Activated CD8-positive, alpha-beta memory T cell treated with anti-CD3 and anti-CD28 coated beads for 1 hour (primary cell): ENCODE data around the gene TNFRSF8.

ENCODE experiments used
- DNase-seq, 2 donors: peaks; one replicate each; pipeline ENCODE4 v3.0.0-alpha.2; 2020; ENCODE audit warnings: low read depth in 1 of 2; ENCODE audit errors: extremely low read depth in 1 of 2

Gene TNFRSF8

DNA sequence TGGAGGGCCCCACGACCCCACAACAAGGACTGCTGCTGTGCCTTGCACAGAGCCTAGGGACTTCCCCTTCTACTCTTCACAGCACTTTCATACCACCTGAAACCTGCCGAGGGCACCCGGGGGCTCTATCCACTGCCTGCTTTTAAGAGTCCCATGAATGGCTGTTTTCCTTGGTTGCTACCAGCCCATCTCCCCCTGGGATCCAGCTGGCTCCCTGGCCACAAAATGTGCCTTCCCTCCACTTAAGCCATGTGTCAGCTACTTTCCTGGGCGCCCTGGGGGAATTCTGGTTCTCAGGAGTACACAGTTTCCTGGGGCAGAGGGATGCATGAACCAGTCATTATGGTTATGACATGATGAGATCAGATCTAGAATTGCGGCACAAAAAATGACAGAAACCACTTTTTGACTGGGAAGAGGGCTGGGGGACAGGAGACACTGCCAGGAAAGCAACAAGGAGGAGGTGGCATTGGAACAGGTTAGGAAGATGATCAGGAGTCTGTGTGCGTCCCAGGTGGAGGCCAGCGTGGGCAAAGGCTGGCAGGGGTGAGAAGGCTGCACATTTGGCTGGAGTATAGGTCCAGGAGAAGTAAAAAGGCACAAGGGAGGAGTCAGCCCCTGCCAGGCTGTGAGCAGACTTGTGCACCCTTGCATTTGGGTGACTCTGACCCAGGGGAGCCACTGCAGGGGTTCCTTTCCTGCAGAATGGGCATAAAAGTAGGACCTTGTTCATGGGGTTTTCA lies 3.2 kb upstream of the TNFRSF8 start:
- no peak for DNase-seq

DNA sequence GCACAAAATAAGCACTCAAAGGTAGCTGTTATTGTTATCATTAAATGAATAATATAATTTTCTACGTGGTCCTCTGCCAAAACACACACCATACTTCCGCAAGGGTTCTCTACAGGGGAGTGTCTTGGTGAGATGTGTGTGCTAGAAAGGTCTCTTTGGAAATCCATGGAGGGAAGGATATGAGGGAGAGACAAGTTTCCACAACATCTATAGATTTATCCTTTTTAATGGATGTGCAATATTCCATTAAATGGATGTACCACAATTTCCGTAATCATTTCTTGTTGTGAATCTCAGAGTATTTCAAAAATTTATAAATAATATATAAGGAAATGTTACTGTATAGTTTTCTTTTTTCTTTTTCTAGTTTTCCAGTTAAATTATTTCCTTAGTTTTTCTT lies 2.6 kb upstream of the TNFRSF8 start:
- DNase-seq, result no peak

DNA sequence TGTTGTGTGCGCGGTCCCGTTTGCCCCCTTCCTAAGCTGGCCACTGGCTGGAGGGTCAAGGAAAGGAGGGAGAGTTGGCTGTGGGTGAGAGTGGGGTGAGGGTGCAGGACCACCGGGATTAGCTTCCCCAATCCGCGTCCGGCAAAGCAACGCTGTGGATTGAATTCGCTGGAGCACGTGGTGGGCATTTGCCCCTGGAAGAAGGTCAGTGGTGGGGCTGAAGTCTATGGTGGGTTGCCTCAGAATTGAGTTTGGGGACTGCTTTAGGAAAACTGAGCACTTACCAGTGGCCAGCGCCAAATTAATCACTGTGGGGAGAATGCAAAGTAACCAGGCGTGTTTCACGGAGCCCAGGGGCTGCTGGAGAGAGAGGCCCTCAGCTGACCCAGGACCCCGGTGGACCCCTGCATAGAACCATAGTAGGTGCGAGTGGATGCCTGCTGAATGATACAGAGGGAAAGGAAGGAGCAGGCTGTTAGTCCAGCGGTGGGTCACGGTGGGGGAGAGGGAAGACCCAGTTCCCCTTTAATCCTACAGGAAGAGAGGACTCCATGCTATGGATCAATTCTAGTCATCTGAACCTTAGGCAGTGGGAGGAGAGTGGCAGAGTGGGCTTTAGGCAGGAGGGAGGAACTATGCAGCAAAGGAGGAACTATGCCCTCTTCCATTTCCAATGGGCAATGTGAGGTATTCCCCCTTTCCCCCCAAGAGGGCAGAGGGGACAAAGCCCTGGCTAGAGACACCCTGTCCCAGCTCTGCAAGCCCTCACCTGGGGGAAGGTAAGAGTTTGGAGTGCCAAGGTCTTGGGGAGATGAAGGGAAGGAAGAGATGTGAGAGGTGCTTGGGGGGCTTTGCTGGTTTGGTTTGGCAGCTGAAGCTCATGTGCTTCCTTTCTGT lies 1.2 kb downstream of the TNFRSF8 start:
- no peak for DNase-seq

DNA sequence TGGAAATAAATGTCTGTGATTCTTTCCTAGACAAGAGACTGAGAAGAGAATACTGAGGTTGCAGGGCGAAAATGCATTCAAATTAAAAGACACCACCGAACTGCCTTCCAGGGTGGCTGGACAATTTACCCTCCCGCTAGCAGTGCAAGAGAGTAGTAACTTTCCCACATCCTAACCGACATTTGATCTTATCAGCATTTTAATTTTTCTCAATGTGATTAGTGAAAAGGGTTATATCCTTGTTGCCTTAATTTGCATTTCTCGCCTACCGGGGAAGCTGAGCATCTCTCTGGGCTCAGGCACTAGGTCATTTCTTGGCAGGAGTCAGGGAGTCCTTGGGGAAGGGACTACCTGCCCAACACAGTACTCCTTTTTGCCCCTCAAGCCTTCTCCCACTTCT lies 2.8 kb downstream of the TNFRSF8 start:
- DNase-seq, result no peak

DNA sequence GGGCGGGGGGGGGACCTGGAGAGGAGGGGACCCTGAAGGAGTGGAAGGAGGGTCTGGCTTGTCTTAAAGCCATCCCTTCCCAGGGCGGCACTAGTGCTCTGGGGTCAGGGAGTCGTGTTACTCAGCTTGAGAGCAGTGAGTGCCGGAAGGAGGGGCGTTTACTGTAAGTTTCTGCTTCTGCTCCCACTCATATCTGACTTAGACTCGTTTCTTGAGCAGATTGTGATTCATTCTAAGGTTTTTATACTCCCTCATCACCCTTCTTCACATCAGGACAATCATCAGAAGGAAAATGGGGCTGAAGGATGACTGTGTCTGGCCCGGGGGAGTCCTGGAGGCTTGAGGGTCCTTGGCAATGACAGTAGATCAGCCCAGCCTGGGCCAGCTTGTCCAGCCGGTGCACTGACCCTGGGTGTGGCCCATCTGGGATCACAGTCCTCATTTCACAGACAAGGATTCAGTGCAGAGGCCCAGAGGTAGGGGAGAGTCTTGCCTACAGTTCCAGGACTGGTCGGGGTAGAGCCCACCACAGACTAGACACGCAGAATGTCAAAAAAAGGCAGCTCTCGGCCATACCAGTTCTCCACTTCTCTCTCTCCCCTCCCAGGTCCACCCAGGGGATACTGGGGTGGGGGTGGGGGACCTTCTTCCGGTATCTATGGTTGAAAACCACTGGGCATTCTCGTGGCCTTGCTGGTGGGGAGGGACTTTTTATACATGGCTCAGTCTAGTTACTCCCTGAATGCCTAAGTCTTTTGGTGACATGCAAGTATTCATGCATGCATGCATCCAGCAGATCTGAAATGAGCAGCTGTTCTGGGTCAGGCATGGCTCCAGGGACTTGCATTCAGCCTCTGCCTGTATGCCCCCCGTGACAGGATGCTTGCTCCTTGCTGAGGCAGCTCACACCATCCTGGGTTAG lies 5.1 kb downstream of the TNFRSF8 start:
- no peak for DNase-seq

DNA sequence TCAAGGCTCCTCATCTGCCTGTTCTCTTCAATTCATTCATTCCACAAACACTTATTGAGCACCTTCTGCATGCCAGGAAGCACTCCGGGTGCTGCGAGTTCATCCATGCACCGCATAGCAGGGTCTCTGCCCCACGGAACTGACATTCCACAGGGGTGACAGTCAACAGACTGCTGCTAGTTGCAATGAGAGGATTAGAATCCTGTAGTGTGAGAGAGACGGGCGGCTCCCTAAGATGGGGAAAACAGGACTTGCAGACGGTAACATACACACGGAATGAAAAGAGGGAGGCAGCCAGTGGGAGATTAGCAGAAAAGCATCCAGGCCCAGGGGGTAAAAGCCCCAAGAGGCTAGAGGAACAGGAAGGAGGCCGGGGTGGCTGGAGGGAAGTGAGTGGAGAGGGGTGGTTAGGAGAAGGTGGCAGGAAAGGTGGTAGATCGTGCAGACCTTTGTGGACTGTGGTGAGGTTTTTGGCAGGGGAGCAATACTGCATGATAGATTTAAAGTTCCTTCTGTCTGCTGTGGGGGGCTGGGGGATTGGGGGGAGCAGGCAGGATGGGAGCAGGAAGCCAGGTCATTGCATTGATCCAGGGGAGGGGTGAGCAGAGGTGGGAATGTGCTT lies 6.6 kb downstream of the TNFRSF8 start:
- no peak for DNase-seq

DNA sequence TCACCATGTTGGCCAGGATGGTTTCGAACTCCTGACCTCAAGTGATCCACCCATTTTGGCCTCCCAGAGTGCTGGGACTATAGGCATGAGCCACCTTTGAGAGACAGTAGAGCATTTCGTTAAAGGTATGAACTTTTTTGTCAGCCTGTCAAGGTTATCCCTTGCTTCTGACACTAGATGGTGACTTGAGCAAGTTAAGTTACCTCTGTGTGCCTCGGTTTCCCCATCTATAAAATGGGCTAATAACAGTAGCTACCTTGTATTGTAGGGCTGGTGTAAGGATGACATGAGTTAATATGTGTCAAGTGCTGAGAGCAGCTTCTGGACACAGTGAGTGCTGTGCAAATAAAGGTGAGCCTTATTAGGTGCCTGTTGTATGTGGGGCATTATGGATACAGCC lies 8.8 kb downstream of the TNFRSF8 start:
- DNase-seq, result no peak

DNA sequence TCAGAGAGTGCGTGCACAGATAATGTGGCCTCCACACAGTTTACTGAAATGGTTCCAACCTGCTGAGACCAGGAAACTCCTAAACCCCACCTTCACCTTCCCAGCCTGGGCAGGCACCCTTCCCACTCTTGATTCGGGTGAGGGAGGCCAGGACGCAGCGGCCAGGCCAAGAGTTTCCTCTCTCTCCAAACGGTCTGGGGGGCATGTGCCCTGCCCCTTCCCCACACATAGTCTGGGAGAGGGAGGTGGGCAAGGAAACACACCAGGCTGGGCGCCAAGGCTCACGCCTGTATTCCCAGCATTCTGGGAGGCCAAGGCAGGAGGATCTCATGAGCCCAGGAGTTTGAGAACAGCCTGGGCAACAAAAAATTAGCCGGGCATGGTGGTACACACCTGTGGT lies 9.6 kb downstream of the TNFRSF8 start:
- DNase-seq, result no peak

DNA sequence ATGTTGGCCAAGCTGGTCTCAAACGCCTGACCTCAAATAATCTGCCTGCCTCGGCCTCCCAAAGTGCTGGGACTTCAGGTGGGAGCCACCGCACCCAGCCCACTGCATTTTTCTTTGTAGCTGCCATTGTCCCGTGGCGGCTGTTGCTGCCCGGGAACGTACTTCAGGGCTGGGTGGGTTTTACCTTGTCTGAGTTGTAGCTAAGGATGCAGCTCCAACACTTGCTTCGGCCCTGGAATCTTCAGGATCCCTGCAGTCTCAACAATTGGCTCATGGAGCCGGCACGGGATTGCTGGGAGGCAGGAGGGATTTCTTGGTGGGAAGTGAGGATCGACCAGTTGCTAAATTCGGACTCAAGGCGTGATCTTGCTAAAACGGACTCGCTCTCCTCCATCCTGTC lies 10.7 kb downstream of the TNFRSF8 start:
- DNase-seq, result no peak

DNA sequence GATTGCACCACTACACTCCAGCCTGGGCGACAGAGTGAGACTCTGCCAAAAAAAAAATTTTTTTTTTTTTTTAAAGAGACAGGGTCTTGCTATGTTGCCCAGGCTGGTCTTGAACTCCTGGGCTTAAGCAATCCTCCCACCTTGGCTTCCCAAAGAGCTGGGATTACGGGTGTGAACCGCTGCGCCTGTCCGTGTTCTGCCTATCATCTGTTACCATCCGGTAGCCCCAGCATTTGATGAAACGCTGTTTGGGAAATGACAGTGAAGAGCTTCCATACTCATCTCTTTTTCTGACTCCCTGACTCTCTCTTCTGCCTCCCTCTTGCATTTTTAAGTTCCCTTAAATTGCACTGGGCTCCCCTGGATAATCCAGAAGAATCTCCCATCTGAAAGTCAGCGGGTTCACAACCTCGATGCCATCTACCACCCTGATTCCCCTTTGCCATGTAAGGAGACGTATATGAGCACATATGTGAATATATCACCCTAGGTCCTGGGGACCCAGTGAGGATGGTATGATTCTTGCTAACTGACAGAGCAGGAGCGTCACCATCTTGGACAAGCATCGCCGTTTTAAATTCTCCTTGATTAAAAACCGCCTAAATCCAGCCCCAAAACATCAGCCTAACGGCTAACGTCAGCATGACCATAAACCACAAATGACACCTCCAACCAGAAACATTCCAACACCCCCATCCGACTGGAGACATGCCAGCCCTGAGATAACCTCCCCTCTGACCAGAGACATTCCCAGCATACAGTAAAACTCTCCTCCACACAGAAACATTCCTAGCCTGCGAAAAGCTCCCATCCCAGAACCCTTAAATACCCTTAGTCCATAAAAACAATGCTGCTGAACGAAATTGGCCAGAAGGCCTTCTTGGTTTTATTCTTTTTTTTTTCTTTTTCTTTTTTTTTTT lies 12.4 kb downstream of the TNFRSF8 start:
- no peak for DNase-seq

DNA sequence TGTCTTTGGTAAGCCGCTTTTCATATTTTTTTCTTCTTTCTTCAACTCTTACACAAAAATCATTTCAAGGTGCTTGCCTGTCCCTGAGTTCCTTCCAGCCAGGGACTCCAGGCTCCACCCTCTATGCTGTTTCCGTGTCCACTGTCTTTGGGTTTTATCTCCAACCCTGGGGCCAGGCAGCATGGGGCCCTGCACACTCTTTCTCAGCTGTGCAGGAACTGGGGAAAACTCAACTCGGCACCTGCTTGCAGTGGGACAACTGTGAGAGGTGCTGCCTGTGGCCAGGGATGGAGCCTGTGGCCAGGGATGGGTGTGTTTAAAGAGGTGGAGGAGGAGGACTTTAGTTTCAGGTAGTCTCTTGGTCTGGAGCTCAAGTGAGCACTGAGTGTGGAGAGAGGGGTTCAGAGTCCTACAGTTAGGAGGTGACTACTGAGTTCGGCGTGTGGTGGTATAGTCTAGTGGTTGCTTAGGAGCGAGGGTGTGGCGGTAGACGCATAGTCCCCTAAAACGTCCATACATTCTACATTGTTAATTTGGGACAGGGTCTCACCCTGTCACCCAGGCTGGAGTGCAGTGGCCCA lies 13.4 kb downstream of the TNFRSF8 start:
- no peak for DNase-seq

DNA sequence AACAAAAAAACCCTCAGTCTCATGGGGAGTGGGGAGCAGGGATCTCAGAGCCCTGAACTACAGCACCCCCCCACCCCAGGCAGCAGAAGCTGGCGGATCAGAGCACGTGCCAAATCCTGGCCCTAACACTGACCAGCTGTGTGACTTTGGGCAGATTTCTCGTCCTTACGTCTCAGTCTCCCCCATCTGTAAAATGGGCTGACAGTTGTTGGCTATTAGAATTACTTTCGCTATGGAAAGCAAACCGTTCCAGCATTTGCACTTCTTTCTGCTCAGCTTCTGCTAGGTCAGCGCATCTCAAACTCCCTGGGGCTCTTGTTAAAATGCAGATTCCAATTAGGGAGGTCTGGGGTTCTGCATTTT lies 15.5 kb downstream of the TNFRSF8 start:
- no peak for DNase-seq

DNA sequence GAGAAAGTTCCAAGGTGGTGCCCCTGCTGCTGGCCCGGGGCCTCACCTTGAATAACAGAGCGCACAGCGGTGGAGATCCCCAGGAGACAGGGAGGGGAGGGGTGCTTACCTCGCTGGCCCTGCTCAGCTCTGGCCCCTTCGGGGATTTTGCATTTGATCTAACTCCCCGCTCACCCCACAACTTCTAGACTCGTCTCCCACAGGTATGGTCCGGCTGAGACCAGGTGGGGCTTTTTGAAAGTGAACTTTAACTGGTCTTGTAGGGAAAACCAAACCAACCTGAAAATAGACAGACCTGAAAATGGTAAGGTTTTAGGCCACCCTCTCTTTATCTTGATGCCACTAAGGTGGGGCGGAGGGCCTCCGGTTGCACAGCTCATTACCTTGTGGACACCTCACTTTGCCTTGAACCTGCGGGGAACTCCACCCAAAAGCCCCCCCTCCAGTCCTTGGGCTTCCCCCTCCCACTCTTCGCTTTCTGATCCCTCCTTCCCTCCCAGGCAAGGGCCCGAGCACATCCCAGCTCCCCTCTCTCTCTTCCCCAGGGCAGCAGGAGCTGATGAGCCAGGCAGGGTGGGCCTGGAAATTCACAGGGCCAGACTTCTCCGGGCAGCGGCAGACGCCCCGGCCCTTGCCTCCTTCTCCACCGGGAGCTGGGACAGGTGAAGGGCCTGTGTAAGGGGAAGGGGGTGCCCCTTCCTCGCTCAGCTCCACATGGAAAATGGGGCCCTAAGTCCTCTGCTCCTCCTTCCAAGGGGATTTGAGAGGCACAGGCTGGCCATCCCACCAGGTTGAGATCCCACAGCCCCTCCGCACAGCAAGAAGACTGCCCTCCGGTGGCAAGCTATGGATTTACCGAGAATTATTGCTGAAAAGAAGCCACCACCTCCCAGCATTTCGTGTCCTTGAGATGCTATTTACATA lies 16.1 kb downstream of the TNFRSF8 start:
- DNase-seq, result peak in 1 of 2 donors; percentile 14

DNA sequence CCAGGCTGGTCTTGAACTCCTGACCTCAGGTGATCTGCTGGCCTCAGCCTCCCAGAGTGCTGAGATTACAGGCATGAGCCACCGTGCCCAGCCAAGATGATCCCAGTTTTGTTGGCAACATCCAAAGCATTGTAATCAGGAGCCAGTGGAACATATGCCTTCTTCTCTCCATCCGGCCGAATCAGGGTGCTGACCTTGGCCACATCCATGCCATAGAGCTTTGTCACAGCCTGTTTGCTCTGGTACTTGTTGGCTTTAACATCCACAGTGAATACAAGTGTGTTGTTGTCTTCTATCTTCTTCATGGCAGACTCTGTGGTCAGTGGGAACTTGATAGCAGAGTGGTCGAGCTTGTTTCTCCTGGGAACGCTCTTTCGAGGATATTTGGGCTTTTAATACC lies 17.1 kb downstream of the TNFRSF8 start:
- DNase-seq, result no peak

DNA sequence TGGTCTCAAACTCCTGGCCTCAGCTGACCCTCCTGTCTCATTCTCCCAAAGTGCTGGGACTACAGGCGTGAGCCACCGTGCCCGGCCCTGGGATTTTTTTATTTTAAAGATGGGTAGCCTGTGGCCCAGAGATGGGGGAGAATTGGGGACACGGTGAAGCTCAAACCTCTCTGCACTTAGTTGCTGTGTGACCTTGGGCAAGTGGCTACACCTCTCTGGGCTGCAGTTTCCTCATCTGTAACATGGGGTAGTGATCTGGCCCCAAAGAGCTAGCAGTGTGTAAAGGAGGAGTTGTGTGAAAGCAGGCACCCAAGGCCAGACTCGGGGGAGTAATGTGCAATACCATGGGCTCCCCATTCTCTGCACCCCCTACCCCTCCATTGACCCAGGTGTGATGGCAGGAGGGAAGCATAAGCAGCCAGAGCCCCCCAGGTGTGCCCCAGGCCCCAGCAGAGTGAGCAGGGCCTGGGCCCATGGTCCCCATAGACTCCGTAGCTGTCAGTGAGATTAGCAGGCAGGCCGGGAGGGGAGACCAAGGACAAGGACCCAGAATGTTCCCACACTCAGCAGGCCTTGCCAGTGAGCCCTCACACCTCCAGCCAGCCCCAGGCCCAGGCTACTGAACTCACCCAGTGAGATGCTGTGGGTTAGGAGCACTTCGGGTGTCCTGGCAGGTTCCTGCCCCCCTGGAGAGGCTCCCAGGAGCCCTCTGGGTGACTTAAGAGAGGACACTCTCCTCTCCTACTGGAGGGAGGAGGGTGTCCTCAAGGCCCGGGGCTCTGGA lies 17.9 kb downstream of the TNFRSF8 start:
- no peak for DNase-seq

DNA sequence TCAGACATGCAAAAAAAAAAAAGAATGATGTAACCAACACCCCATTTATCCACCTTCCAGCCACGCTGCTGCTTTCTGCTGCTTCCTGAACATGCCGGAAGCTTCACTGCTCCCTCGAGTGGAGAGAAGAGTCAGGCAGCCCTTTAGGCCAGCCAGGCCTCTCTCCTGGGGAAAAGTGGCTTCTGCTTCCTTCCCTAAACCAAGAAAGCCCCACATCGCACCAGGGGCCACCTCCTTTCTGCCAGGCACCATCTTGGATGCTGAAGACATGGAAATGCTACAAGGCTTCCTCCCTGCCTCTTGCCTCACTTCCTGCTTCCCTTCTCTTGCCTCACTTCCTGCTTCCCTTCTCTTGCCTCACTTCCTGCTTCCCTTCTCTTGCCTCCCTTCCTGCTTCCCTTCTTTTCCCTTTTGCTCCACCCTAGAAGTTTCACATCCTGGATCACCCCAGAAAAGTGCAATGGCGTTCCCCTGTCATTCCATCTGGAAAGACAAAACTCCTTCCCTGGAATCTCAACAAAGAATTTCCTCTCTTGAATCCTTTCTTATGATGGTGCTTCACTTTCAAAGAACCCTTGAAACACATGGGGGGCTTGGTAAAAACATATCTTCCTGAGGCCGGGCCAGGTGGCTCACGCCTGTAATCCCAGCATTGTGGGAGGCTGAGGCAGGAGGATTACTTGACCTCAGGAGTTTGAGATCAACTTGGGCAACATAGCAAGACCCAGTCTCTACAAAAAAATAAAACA lies 18.7 kb downstream of the TNFRSF8 start:
- DNase-seq, result no peak

DNA sequence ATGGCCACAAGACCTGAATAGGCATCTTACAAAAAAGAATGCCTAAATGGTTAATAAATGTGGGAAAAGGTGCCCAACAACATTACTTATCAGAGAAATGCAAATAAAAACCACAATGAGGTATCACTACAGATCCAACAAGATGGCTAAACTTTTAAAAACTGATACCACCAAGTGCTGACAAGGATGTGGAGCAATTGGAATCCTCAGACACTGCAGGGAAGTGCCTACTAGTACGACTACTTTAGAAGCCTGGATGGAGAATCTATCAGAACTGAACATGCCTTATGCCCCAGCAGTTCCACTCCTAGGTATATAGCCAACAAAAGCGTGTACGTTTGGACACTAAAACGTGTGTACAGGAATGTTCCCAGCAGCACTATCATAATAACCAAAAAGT lies 19.9 kb downstream of the TNFRSF8 start:
- no peak for DNase-seq
